OCI-LY7 (cell line): ENCODE measurements around the gene RBMS1. TPM values are rescaled to one million over a fixed set of nuclear protein-coding genes. Genes with fewer than 3 reads are reported as not detected.

Experiments used
- BruUV-seq: library from RNA; stranded (reverse); fragments of 400-500 nt; replicated peaks from 2 replicates; lab custom pipeline; 2021; lab: Mats Ljungman, UMichigan
- CTCF ChIA-PET: fragments of 300-600 bp; sonication (Branson Sonifier 250); formaldehyde crosslinking; loops from one replicate; lab custom pipeline; 2022; ENCODE audit warnings: antibody characterized with exemption; ENCODE audit not compliant: unreplicated experiment; lab: Charles Lee
- POLR2A ChIA-PET: fragments of 300-600 bp; sonication (Branson Sonifier 250); formaldehyde crosslinking; loops from one replicate; lab custom pipeline; 2022; ENCODE audit warnings: antibody characterized with exemption; lab: Charles Lee
- DNase-seq: peaks from one replicate; pipeline ENCODE4 v3.0.0-alpha.2; 2015; ENCODE audit warnings: low spot score
- H2AFZ ChIP-seq: fragments of 200-600 bp; sonication (generic), shearing (Covaris generic); 2 replicates; pipeline ENCODE4 v1.6.1; 2014; ENCODE audit warnings: mild to moderate bottlenecking, antibody characterized with exemption, low read length, moderate library complexity
- H3K27ac ChIP-seq: fragments of 200-600 bp; sonication (generic); 2 replicates; pipeline ENCODE4 v1.5.1; 2014; ENCODE audit warnings: mixed run types, low read depth, mild to moderate bottlenecking, moderate library complexity, low read length, inconsistent platforms; ENCODE audit not compliant: poor library complexity, severe bottlenecking
- H3K36me3 ChIP-seq: fragments of 200-600 bp; sonication (generic); 2 replicates; pipeline ENCODE4 v1.6.1; 2014; ENCODE audit warnings: mild to moderate bottlenecking, antibody characterized with exemption, low read length, moderate library complexity, mixed read lengths; ENCODE audit not compliant: insufficient read depth
- H3K4me1 ChIP-seq: fragments of 200-600 bp; sonication (generic); 2 replicates; pipeline ENCODE4 v1.5.1; 2014; ENCODE audit warnings: mild to moderate bottlenecking, low read length; ENCODE audit not compliant: insufficient read depth, poor library complexity, severe bottlenecking
- H3K4me2 ChIP-seq: fragments of 200-600 bp; sonication (generic); 2 replicates; pipeline ENCODE4 v1.6.1; 2014; ENCODE audit warnings: mild to moderate bottlenecking, low read length
- H3K4me3 ChIP-seq: fragments of 200-600 bp; sonication (generic); 2 replicates; pipeline ENCODE4 v1.5.1; 2014; ENCODE audit warnings: mild to moderate bottlenecking, low read depth, low read length; ENCODE audit not compliant: poor library complexity, severe bottlenecking
- H3K79me2 ChIP-seq: fragments of 200-600 bp; sonication (generic); 2 replicates; pipeline ENCODE4 v1.6.1; 2016; ENCODE audit warnings: low read depth, mild to moderate bottlenecking, low read length, moderate library complexity, mixed read lengths; ENCODE audit not compliant: insufficient read depth
- H3K9me2 ChIP-seq: fragments of 200-600 bp; sonication (generic); 2 replicates; pipeline ENCODE4 v1.6.1; 2016; ENCODE audit warnings: mild to moderate bottlenecking, low read length, mixed read lengths; ENCODE audit not compliant: insufficient read depth
- H3K9me3 ChIP-seq: fragments of 200-600 bp; sonication (generic); 2 replicates; pipeline ENCODE4 v1.6.1; 2014; ENCODE audit warnings: mild to moderate bottlenecking, mixed run types, low read length, mixed read lengths
- H4K20me1 ChIP-seq: fragments of 200-600 bp; sonication (generic); 2 replicates; pipeline ENCODE4 v1.6.1; 2014; ENCODE audit warnings: mild to moderate bottlenecking, antibody characterized with exemption, low read length, moderate library complexity, mixed read lengths; ENCODE audit not compliant: insufficient read depth
- EZH2phosphoT487 ChIP-seq: fragments of 200-600 bp; sonication (generic); IDR thresholded peaks from 2 replicates; pipeline ENCODE4 v1.6.1; 2018; ENCODE audit warnings: low read depth, borderline replicate concordance, mild to moderate bottlenecking, mixed run types, antibody characterized with exemption, low read length, moderate library complexity, mixed read lengths
- intact Hi-C: fragments of 100-400 bp; cut with micrococcal nuclease; formaldehyde crosslinking; loops from one replicate; pipeline ENCODE4 v1.10.0; 2022; ENCODE audit not compliant: unreplicated experiment
- total RNA-seq, 2 experiments: library from RNA; depleted of rRNA in 1 of 2; stranded (reverse); fragments of >200 nt in 1 of 2; shearing (Covaris generic) in 1 of 2; gene quantifications; 2 replicates each; pipeline ENCODE4 v1.2.3, GENCODE V29; 2014 to 2022
- TF ChIP-seq, protein P1 (sequence below): fragments of 200-600 bp; sonication (generic); conservative IDR thresholded peaks from 2 replicates; pipeline ENCODE4 v1.5.1; 2014; ENCODE audit warnings: mild to moderate bottlenecking, antibody characterized with exemption, low read length, moderate library complexity, mixed read lengths

RBMS1 gene
- total RNA-seq, 2 experiments from 2014 or later = 29.5 to 35.7 TPM

DNA sequence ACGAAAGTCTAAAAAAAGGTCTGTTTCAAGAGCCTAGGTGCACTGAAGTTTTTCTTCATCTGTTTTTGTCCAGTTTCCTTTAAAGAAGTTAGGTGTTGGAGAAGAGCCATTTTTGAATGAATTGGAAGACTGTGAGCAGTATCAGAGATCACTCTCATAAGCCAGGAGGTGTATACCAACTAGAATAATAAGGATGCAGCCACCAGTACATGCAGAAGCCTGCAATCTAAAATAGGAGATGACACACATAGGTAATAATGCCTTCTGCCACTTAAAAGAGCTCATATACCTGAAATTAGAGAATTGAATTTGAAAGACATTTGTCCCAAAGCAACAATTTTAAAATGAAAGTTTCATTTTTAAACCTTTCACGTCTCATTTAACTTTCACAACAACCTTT, 81.7 kb downstream of the RBMS1 start:
- peak overlapping the region; percentile 22; the same call in 1 of the 2 replicates for H2AFZ ChIP-seq
- no peaks in the 10 kb centered on the region for H4K20me1 ChIP-seq
- ChIA-PET POLR2A (interaction anchor here (1.2 to 5.3 kb wide), 3 partner anchors 8 to 16 kb away, joined by 6 to 33 read pairs (median 7); no protein-coding TSS in a partner anchor), CTCF (no interaction called here)
- H3K36me3 ChIP-seq = no peaks in the 10 kb centered on the region
- no peak for DNase-seq
- peak overlapping the region; percentile 34 for H3K4me2 ChIP-seq
- H3K27ac ChIP-seq = no peak overlapping the region
- TF ChIP-seq, protein P1, sequence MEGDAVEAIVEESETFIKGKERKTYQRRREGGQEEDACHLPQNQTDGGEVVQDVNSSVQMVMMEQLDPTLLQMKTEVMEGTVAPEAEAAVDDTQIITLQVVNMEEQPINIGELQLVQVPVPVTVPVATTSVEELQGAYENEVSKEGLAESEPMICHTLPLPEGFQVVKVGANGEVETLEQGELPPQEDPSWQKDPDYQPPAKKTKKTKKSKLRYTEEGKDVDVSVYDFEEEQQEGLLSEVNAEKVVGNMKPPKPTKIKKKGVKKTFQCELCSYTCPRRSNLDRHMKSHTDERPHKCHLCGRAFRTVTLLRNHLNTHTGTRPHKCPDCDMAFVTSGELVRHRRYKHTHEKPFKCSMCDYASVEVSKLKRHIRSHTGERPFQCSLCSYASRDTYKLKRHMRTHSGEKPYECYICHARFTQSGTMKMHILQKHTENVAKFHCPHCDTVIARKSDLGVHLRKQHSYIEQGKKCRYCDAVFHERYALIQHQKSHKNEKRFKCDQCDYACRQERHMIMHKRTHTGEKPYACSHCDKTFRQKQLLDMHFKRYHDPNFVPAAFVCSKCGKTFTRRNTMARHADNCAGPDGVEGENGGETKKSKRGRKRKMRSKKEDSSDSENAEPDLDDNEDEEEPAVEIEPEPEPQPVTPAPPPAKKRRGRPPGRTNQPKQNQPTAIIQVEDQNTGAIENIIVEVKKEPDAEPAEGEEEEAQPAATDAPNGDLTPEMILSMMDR = no peak
- TF ChIP-seq EZH2phosphoT487 = no peak
- no peaks in the 10 kb centered on the region for H3K9me3 ChIP-seq
- no peaks in the 10 kb centered on the region for H3K79me2 ChIP-seq
- BruUV-seq = no TSS peak
- no peaks in the 10 kb centered on the region for H3K9me2 ChIP-seq
- intact Hi-C loops = no loop called here
- no peak overlapping the region for H3K4me3 ChIP-seq
- H3K4me1 ChIP-seq = peaks cover 17% of the 10 kb centered on the region

DNA sequence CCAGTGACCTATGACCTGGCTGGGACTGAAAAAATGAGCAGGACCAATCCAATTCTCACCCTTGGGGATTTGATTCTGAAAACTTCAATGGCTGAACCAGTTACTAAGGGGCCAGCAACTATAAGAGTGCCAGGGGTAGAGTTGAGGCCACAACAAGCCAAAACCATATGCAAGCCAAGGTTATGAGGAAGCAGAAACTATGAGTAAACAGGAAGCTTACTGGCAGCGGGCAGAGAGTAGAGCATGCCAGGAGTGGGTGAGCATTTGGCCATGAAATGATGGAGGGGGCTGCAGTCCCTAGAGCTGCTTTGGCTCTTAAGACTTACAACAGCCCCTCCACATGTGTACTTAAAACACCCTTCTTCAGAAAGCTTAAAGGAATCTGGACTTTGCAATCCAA, 82.4 kb downstream of the RBMS1 start:
- ChIA-PET CTCF (no interaction called here), POLR2A (interaction anchor here (0.7 to 5.3 kb wide), 4 partner anchors 9 to 658 kb away, joined by 3 to 33 read pairs (median 6); no protein-coding TSS in a partner anchor)
- no peak for TF ChIP-seq EZH2phosphoT487
- TF ChIP-seq, protein P1 = no peak
- H3K4me2 ChIP-seq = peak overlapping the region; percentile 34
- intact Hi-C loops = no loop called here
- H3K4me3 ChIP-seq = no peak overlapping the region
- H3K36me3 ChIP-seq = no peaks in the 10 kb centered on the region
- no peaks in the 10 kb centered on the region for H4K20me1 ChIP-seq
- H2AFZ ChIP-seq = peak overlapping the region; percentile 22; the same call in 1 of the 2 replicates
- peak; percentile 33 for DNase-seq
- peaks cover 21% of the 10 kb centered on the region for H3K4me1 ChIP-seq
- no peak overlapping the region for H3K27ac ChIP-seq
- peaks cover 5% of the 10 kb centered on the region; the same call in 1 of the 2 replicates for H3K79me2 ChIP-seq
- BruUV-seq = no TSS peak
- no peaks in the 10 kb centered on the region for H3K9me2 ChIP-seq
- H3K9me3 ChIP-seq = no peaks in the 10 kb centered on the region

DNA sequence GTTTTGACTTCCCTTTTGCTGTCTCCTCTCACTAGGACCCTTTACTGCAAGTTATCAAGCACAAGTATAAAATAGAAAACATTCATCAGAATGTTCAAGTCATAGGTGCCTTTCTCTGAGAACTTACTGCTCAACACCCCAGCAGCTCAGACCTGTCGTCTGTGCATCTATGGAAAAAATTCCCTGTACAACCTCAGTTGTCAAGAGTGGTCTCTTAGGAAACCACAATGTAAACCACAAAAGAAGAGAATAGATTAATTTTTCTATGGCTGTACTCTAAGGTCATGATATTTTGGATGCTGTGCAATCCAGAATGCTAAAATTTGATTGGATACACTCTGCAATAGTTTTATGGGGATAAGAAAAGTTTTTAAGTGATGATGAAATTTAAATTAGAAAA, 84.1 kb downstream of the RBMS1 start:
- H3K27ac ChIP-seq = no peak overlapping the region
- no TSS peak for BruUV-seq
- H3K9me2 ChIP-seq = no peaks in the 10 kb centered on the region
- H3K4me2 ChIP-seq = no peak overlapping the region
- no peak overlapping the region for H2AFZ ChIP-seq
- H3K4me1 ChIP-seq = peaks cover 37% of the 10 kb centered on the region
- H3K4me3 ChIP-seq = no peak overlapping the region
- no peak for TF ChIP-seq EZH2phosphoT487
- TF ChIP-seq, protein P1 = no peak
- CTCF ChIA-PET = no interaction called here
- no peaks in the 10 kb centered on the region for H4K20me1 ChIP-seq
- no peaks in the 10 kb centered on the region for H3K36me3 ChIP-seq
- H3K9me3 ChIP-seq = no peaks in the 10 kb centered on the region
- intact Hi-C loops = loop anchor here (5.0 to 10.0 kb wide), 3 partner anchors 293 to 835 kb away; no protein-coding TSS in a partner anchor
- POLR2A ChIA-PET = no interaction called here
- H3K79me2 ChIP-seq = peaks cover 16% of the 10 kb centered on the region; the same call in 1 of the 2 replicates
- no peak for DNase-seq
